Skeletal muscle cell (primary cell): ENCODE results near the gene IPO9.

Experiments used
- DNase-seq: peaks from one replicate; pipeline ENCODE4 v3.0.0-alpha.2; 2010; ENCODE audit warnings: low read depth
- H3K4me3 ChIP-seq: 2 replicates; pipeline ENCODE4 v1.5.1; 2011; ENCODE audit warnings: low read depth, mild to moderate bottlenecking, control low read depth, low read length, moderate library complexity

Gene IPO9

DNA sequence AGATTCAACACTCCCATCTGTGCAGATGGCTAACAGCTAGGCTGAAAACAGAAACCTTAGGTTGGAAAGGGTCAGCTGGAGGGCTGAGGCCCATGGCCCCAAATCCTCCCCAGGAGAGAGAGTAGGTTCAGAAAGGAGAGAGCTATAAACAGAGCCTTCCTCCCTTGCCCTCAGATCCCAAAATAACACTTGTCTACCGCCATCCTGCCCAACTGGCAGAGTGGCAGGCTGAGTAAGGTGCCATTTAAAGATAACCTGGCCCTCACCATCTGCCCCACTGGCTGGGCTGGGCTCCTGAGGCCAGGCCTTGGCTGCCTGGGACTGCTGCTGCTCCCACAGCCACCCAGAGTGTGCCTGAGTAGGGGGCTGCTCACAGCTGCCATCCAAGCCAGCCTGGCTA lies 55.5 kb downstream of the IPO9 start:
- no peak overlapping the region for H3K4me3 ChIP-seq
- no peak for DNase-seq

DNA sequence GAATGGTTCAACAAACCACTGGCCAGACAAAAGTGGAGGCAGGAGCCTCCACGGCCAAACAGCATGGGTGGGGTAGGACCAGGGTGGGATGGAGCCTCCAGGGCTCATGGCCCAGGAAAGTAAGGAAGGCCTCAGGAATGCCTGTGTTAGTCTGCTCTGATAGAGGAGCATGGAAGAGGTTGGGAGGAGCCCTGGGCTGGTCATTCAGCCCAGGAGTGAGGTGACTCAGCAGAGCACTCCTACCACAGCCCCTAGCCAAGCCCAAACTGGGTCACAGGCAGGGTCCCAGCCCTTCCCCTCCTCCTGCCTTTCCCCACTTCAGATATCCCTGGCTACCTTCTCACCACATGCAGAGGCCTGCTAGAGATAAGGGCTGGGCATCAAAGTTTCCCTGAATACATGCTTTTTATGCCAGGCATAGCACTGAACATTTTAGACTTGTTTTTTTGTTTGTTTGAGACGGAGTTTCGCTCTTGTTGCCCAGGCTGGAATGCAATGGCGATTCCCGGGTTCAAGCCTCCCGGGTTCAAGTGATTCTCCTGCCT lies 56.6 kb downstream of the IPO9 start:
- no peak for DNase-seq
- no peak overlapping the region for H3K4me3 ChIP-seq

DNA sequence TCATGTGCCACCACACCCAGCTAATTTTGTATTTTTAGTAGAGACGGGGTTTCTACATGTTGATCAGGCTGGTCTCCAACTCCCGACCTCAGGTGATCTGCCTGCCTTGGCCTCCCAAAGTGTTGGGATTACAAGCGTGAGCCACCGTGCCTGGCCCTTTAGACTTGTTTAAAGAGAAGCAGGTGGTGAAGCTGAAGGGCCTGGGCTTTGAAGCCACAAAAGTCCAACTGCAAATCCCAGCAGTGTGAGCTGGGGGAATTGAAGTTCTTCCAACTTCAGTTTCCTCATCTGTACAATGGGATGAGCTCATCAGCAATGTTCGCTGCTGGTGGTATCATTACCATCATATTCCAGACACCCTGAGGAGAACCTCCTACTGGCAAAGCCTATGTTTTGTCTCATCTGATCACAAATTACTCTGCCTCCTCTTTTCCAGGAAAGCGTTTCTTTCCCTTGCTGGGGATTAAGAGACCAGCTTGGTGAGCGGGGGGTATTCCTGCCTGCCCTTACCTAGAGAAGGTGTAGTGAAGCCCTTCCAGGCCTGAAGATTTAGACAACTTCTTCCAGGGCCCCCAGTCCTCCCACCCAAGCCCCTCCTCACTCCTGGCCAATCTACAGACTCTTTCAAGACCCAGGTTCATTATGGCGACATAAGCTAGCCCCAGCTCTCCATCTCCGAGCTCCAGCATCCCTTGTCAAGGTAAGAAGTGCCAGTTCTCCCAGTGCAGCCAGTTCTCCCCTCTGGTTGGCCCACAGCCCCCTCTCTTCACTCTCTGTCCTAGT lies 57.3 kb downstream of the IPO9 start:
- no peak overlapping the region for H3K4me3 ChIP-seq
- no peak for DNase-seq

DNA sequence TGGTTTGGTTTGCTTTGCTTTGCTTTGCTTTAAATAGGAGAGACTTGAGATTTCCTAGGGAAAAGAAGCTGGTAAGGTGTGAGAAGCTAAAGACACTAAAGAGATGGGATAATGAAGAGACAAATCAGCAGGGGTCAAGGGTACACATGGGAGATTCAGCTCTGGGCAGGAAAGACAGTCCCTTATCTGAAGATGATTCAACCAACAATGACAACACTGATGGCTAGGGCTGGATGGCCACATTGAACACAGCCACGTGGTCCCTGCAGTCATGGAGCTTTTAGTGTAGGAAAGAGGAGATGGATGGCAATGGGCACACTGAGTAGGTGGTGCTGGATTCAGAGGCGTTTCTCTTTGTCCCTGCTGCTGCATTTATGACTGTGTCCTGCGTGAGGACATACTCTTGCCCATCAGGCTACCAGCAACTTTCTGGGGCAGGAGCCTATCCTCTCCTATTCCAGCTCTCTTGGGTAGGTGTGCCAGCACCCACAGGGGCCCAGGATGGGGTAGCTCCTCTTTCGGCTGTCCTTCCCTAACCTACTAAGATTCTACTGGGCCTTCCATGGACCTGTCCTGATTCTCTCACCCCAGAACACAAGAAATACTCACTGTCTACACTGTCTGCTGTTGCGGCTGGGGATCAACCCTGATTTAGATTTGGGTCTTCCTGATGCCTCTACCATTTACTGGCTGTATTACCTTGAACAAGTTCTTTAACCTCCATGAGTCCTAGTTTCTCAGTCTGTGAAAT lies 58.3 kb downstream of the IPO9 start:
- no peak for DNase-seq
- H3K4me3 ChIP-seq = no peak overlapping the region

DNA sequence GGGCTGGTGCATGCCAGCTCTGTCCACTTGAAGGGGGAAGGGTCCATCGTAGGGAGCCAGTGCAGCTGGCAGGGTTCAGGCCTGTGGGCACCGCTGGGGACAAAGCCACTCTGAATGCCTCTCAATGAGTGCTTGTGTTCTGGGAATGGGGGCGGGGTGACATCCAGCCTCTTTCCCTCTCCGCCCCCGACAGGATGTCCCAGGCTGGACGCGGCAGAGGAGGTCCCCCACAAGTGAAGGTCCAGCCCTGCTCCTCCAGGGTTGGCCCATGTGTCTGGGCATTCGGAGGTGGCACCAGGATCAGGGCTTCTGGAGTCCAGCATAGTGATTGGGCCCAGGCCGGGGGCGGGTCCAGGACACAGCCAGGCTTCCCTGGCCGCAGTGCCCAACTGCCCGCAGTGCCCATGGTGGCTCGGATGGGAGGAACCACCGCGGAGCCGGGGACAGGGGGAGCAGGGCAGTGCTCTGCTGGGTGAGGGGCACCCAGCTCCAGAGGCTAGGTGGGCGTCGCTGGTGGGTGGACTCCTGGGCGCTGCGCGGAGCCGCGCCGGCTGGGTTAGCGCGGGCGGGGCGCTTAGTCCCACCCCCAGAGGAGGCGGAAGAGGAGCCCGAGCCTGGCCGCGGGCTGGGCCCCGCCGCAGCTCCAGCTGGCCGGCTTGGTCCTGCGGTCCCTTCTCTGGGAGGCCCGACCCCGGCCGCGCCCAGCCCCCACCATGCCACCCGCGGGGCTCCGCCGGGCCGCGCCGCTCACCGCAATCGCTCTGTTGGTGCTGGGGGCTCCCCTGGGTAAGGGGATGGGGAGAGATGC lies 59.5 kb downstream of the IPO9 start, which contains the start of gene SHISA4:
SHISA4 (plus strand) TSS at position 617 of the 808 bp plus-strand sequence; CDS start at position 714, 97 bp downstream.
- no peak for DNase-seq
- peak within 1 kb of the TSS; percentile 71 for H3K4me3 ChIP-seq

DNA sequence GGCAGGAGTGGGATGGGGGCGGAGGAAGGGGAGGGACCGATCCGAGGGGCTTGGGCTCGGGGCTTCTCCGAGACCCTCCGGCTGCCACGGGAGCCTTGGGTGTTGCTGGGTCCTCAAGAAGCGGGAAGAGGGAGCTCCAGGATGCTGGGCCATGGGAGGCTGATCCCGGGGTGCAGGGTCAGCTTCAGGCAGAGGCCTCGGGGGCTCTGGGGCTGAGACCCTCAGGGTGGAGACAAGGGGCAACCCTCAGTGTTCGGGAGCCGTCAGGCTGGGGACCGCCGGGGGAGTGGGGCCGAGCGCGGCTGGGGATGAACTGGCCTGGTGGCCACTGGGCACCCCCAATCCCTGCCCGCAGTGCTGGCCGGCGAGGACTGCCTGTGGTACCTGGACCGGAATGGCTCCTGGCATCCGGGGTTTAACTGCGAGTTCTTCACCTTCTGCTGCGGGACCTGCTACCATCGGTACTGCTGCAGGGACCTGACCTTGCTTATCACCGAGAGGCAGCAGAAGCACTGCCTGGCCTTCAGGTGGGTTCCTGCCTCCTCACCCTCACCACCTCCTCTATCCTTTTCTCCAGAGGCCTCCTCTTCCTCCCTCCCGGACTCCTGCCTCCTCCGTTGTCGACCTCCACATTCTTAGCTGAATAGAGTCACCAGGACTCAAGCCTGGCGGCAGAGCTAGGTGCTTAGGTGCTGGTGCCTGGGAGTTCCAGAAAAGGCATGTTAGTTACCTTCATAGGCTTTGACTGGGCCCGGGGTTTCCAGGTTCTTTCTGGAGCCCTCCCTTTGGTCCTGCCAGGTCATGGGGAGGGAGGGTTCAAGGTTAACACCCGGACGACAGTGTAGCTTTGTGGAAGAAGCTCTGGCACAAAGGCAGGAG lies 60.4 kb downstream of the IPO9 start:
- no peak for DNase-seq
- H3K4me3 ChIP-seq = peak overlapping the region; percentile 71

DNA sequence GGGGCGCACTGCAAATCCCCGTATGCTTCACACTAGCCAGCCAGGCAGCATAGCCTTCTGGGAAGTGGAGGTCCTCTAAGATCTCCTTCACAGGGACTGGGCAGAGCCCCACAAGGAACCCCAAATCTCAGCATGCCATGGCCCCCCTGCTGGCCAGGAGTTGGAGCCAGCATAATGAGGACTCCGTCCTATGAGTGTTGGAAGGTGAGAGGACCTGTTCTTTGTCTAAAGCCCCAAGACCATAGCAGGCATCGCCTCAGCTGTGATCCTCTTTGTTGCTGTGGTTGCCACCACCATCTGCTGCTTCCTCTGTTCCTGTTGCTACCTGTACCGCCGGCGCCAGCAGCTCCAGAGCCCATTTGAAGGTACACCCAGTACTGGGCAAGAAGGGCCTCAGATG lies 61.3 kb downstream of the IPO9 start:
- DNase-seq = no peak
- H3K4me3 ChIP-seq = no peak overlapping the region

DNA sequence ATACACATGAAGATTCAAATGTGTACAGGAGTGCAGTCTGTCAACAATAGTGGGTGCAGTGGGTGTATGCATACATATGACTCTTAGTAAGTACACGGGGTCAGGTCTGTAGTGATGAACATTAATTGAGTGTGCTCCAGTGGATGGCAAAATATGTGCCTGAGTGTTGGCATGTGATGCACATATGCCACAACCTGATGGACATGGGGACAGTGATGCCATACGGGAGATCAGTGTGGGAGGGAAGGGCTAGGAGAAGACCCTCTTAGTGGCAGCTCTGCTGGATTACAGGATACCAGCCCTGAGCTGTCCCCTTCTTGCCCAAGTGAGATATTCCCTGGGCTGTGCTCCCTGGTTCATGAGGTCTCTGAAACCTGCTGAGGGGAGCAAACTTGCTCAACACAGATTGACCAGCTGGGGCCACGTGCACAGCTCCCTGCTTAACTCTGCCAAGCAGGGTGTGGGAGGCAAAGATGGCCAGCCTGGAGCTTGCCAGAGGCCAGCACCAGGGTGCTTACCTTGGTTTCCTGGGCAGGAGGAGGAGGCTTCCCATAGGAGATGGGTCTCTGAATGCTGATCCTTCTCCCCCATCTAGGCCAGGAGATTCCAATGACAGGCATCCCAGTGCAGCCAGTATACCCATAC lies 62.0 kb downstream of the IPO9 start:
- H3K4me3 ChIP-seq = no peak overlapping the region
- no peak for DNase-seq

DNA sequence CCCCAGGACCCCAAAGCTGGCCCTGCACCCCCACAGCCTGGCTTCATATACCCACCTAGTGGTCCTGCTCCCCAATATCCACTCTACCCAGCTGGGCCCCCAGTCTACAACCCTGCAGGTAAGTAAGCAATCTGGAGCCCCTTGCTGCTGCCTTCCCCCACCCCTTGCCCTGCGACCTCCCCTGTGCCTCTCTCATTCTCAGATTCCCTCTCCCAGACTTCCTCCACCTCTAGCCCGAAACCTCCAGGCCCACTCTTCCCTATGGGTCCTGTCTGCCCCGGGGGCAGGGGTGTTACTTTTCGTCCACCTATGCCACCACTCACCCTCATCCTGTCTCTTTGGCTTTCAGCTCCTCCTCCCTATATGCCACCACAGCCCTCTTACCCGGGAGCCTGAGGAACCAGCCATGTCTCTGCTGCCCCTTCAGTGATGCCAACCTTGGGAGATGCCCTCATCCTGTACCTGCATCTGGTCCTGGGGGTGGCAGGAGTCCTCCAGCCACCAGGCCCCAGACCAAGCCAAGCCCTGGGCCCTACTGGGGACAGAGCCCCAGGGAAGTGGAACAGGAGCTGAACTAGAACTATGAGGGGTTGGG lies 62.6 kb downstream of the IPO9 start:
- no peak for DNase-seq
- no peak overlapping the region for H3K4me3 ChIP-seq

DNA sequence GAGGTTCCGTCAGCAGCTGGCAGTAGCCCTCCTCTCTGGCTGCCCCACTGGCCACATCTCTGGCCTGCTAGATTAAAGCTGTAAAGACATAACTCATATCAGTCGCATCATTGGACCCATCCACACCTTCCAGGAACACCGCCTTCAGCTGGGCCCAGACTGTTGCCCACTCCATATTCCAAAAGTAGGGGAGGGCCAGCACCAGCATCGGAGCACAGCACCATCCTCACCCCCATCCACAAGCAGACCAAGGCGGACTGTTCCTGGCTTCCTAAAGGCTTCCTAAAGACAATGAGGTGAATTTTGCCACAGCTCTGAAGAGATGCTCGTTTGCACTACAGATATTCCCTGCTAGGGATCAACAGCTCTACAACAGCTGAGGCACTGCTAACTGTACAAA lies 63.3 kb downstream of the IPO9 start:
- no peak overlapping the region for H3K4me3 ChIP-seq
- no peak for DNase-seq

DNA sequence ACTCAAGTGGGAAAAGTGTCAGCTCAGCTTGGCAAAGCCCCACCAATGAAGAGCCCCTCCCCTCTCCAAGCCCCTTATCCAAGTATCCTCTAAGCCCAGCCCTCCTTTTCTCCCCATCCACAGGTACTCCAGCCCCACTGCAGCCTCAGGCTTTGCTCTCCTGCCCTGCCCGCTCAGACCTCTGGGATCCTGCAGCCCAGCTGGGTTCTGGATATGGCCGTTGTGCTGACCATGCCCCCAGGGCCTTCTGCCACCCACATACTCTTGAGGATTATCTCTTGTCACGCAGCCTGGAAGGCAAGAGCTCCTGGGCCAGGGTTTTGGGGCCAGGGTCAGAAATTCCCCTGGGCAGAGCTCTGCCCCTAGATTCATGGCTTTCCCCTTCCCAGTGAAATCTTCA lies 64.5 kb downstream of the IPO9 start:
- H3K4me3 ChIP-seq = no peak overlapping the region
- no peak for DNase-seq

DNA sequence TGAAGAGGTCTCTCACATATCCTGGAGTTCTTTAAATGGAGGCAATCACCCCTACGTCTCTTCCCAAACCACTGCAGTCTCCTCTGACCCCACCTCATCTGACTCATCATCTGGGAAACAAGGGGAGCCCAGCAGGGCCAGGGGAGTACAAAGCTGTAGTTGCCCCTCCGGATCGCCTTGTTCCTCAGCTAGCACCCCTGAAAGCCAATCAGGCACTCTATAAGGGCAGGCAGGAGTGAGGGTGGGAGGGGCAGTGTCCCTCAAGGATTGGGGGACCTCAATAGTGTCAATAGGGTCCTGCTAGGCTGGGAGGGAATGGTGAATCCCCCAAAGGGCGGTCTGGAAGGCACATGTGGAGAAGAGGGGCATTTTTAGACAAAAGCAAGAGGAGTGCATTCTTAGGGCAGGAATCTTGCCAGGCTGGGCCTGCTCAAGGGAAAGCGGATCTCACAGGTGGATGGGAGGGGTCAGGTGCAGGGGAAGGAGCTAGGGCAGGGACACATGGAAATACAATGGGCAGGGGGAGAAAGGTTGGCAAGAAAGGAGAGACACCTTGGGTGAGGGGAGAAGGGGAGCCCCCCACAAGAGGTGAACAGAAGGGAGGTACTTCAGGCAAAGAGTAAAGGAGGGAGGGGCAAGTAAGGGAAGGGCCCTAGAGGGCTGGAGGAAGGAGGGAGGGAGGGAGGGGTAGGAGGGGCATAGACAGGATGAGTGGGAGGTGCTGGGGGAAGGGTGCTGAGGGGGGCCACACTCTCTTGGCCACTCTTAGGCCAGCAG lies 65.6 kb downstream of the IPO9 start:
- no peak overlapping the region for H3K4me3 ChIP-seq
- DNase-seq = no peak

DNA sequence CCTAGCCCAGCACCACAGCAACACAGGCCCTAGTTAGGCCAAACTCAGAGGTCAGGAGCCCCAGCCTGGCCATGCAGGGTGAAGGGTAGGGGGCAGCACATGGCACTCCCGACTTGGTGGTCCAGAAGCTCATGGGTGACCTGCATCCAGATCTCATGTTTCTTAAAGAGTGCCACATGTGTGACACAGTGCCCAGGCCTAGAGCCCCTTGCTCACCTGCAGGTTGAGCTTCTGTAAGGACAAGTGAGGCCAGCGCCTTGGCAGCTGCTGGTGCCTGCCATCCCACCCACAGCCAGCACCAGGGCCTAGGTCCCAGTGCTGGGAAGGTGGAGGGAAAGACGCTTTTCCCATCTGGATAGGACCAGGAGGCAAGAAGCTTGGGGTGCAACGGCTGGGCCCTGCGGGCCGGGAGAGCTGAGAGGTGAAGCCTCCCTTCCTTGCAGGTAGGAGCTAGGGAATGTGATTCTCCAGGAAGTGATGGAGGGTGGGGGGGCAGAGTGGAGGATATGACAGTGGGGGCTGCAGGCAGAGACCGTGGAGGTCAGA lies 66.2 kb downstream of the IPO9 start:
- DNase-seq = no peak
- H3K4me3 ChIP-seq = no peak overlapping the region

DNA sequence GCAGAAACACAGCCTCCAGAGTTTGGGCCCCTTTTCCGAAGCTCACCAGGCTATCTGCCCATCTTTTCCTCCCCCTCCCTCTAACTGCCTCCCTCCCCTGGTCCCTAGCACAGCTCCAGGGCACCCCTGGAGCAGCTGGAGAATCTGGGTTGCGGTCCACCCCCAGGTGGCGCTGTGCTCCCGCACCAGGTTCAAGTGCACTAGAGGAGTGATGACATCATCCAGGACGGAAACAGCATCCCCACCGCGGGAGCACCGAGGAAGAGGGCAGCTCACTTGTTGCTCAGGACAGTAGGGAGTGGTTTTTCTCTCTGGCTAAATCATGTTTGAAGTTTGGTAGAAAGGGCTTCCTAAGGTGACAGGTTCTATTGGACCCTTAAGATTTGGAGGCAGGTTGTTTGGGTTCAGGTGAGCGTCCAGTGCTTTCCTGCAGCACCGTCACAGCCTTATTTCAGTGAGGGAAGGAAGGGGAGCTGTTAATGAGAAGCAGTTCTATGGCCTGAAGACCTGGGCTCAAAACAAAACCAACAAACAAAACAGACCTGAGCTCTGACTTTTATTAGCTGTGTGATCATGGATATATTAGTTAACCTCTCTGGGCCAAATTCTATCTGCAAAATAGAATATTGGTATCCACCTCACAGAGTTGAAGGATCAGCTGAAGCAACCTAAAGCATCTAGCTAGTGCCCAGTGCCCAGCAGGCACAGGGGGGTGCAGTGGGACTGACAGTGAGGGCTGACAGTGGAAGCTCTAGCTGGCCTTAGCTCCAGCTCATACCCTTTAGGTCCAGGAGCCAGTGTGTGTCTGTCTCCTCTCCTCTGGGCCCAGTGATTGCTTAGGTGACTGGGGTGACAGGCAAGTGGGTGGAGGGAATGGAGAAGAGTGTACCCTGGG lies 67.2 kb downstream of the IPO9 start:
- peak; percentile 67 for DNase-seq
- H3K4me3 ChIP-seq = no peak overlapping the region

DNA sequence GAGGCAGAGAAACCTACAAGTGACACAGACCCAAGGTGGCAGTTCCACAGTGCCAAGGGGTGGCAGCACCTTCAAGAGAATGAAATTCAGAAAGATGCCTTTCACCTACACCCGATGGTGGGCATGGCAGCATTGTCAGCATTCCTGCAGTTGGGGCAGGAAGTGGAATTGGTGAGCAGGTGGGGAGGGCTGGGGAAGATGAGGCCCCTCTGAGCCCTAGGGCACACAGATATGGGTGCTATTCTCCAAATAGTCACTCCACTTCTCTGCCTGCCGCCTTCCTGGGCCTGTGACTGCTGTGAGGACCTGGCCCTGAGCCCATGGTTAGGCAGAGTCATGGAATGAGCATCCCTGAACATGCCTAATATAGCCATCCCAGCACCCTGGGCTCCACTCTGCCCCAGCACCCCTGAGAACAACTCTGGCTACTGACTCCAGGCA lies 68.0 kb downstream of the IPO9 start:
- no peak for DNase-seq
- H3K4me3 ChIP-seq = no peak overlapping the region

DNA sequence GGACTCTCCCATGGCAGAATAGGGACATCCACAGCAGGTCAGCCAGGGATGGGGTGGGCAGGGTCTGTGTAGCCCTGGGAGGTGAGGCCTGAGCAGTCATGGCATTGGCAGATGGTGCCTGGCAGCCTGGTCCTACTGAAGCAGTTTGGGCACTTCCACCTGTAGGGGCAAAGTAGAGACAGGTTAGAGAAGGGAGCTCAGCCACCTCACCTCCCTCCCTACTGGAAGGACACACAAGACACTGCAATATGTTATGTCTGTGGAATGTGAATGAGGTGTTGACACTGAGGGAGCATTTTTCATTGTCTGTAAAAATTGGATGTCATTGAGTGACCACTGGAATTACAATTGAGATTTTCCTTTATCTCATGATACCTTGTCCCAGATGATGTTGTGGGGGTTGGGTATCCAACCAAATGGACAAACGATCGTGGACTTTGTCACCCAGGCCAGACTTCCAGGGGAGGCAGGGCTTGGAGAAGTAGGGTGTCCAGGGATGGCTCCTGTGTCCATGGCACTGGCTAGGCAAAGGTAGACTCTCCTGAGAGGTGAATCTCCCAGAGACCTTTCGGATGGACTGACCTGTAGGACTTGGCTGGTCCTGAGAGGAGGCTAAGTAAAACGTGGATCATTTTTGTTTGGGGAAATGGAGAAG lies 69.4 kb downstream of the IPO9 start:
- H3K4me3 ChIP-seq = no peak overlapping the region
- DNase-seq = no peak
